Raji (cell line): Measurements from ENCODE around the gene COQ8A.

Experiments
- POLR2A ChIP-seq: IDR thresholded peaks from 2 replicates; pipeline ENCODE4 v1.6.1; 2011; ENCODE audit warnings: low read depth, low read length, control low read depth; ENCODE audit not compliant: insufficient read depth

COQ8A gene

GRCh38 chr1:226976276-226976977 is 36.3 kb downstream of the COQ8A start:
- TF ChIP-seq POLR2A = no peak

GRCh38 chr1:226976978-226977642 is 37.0 kb downstream of the COQ8A start:
- TF ChIP-seq POLR2A = no peak

GRCh38 chr1:226977643-226978431 is 37.7 kb downstream of the COQ8A start:
- no peak for TF ChIP-seq POLR2A

GRCh38 chr1:226978432-226979114 is 38.5 kb downstream of the COQ8A start:
- TF ChIP-seq POLR2A = no peak

GRCh38 chr1:226979115-226979516 is 39.0 kb downstream of the COQ8A start:
- no peak for TF ChIP-seq POLR2A

GRCh38 chr1:226979517-226980121 is 39.5 kb downstream of the COQ8A start:
- no peak for TF ChIP-seq POLR2A

GRCh38 chr1:226980122-226980560 is 40.0 kb downstream of the COQ8A start:
- no peak for TF ChIP-seq POLR2A

- no peak for TF ChIP-seq POLR2A
Observed at GRCh38 chr1:226980565-226981385, 40.7 kb downstream of the COQ8A start.

- TF ChIP-seq POLR2A = no peak
Observed at GRCh38 chr1:226981386-226981817, 41.3 kb downstream of the COQ8A start.

GRCh38 chr1:226981838-226982237 is 41.7 kb downstream of the COQ8A start:
- no peak for TF ChIP-seq POLR2A

GRCh38 chr1:226982451-226983177 is 42.5 kb downstream of the COQ8A start:
- no peak for TF ChIP-seq POLR2A

- no peak for TF ChIP-seq POLR2A
Observed at GRCh38 chr1:226983247-226983991, 43.3 kb downstream of the COQ8A start.

- no peak for TF ChIP-seq POLR2A
Observed at GRCh38 chr1:226983992-226984364, 43.9 kb downstream of the COQ8A start.
